Measurements from ENCODE around the gene RNF111.

RNF111 gene

GRCh38 chr15:59052915-59053407 lies 65.5 kb downstream of the RNF111 start:
- H3K4me1 ChIP-seq, result peaks cover 0 to 9% (median 0%) of the 10 kb centered on the region in 10 experiments; a peak in 1 of 20 replicates
- peaks cover 0 to 10% (median under 1%) of the 10 kb centered on the region in 11 experiments; a peak in 3 of 22 replicates for H3K9me3 ChIP-seq (replicated peaks in 1 of 11)
- H3K36me3 ChIP-seq, result peaks cover 77 to 92% (median 88%) of the 10 kb centered on the region in 11 experiments
- H3K9ac ChIP-seq, result no peak overlapping the region
- peaks cover 0 to 97% (median 17%) of the 10 kb centered on the region in 11 experiments; a peak in 12 of 22 replicates for H4K20me1 ChIP-seq
- H3K4me2 ChIP-seq, result no peak overlapping the region
- no peak overlapping the region for H3K4me3 ChIP-seq
- no peak for TF ChIP-seq Cebpa-rat (IDR thresholded peaks at IDR 0.05)
- H3K27ac ChIP-seq, result no peak overlapping the region
- no peaks in the 10 kb centered on the region for H3K27me3 ChIP-seq

- H3K4me1 ChIP-seq, result peaks cover 0 to 9% (median 0%) of the 10 kb centered on the region in 10 experiments; a peak in 1 of 20 replicates
- H3K4me2 ChIP-seq, result no peak overlapping the region
- TF ChIP-seq Cebpa-rat (IDR thresholded peaks at IDR 0.05), result no peak
- peaks cover 77 to 92% (median 89%) of the 10 kb centered on the region in 11 experiments for H3K36me3 ChIP-seq
- H3K27ac ChIP-seq, result no peak overlapping the region
- no peak overlapping the region for H3K4me3 ChIP-seq
- 0 out of 22 replicates have a peak, but pooled peaks cover 0 to 5% (median 0%) of the 10 kb centered on the region in 11 experiments for H3K9me3 ChIP-seq (replicated peaks in 1 of 11)
- no peak overlapping the region for H3K9ac ChIP-seq
- H3K27me3 ChIP-seq, result no peaks in the 10 kb centered on the region
- H4K20me1 ChIP-seq, result peaks cover 0 to 97% (median 16%) of the 10 kb centered on the region in 11 experiments; a peak in 12 of 22 replicates
These were observed 66.0 kb downstream of the RNF111 start for GRCh38 chr15:59053482-59053881.

GRCh38 chr15:59059076-59059597 lies 71.7 kb downstream of the RNF111 start:
- Histone ChIP-seq H3K36me3 (peaks cover 98 to 100% (median 100%) of the 10 kb centered on the region in 11 experiments), H3K27me3 (no peaks in the 10 kb centered on the region), H3K9ac (no peak overlapping the region), H3K9me3 (replicated peaks in 1 of 11) (no peaks in the 10 kb centered on the region), H3K4me3 (no peak overlapping the region), H3K4me1 (peaks cover 0 to 15% (median 2%) of the 10 kb centered on the region in 10 experiments; a peak in 5 of 20 replicates), H4K20me1 (peaks cover 0 to 93% (median 0%) of the 10 kb centered on the region in 11 experiments; a peak in 7 of 22 replicates), H3K4me2 (no peak overlapping the region), H3K27ac (no peak overlapping the region)
- TF ChIP-seq Cebpa-rat (IDR thresholded peaks at IDR 0.05), result no peak

- Histone ChIP-seq H4K20me1 (peaks cover 0 to 86% (median 0%) of the 10 kb centered on the region in 11 experiments; a peak in 7 of 22 replicates), H3K4me1 (peaks cover 0 to 15% (median 2%) of the 10 kb centered on the region in 10 experiments; a peak in 5 of 20 replicates), H3K36me3 (peaks cover 98 to 100% (median 100%) of the 10 kb centered on the region in 11 experiments), H3K9me3 (replicated peaks in 1 of 11) (no peaks in the 10 kb centered on the region), H3K9ac (no peak overlapping the region), H3K27me3 (no peaks in the 10 kb centered on the region), H3K4me3 (no peak overlapping the region), H3K27ac (no peak overlapping the region), H3K4me2 (no peak overlapping the region)
- no peak for TF ChIP-seq Cebpa-rat (IDR thresholded peaks at IDR 0.05)
These were observed 72.9 kb downstream of the RNF111 start for GRCh38 chr15:59060348-59060747.

GRCh38 chr15:59063042-59063441 lies 75.6 kb downstream of the RNF111 start:
- H3K9ac ChIP-seq, result no peak overlapping the region
- peaks cover 0 to 70% (median 0%) of the 10 kb centered on the region in 11 experiments; a peak in 6 of 22 replicates for H4K20me1 ChIP-seq
- no peak overlapping the region for H3K4me3 ChIP-seq
- H3K27me3 ChIP-seq, result no peaks in the 10 kb centered on the region
- peak overlapping the region in 5 of 11 experiments; percentile 26 to 40 (median 33); a peak in 5 of 22 replicates for H3K27ac ChIP-seq
- H3K4me1 ChIP-seq, result peaks cover 0 to 15% (median 2%) of the 10 kb centered on the region in 10 experiments; a peak in 5 of 20 replicates
- H3K4me2 ChIP-seq, result peak overlapping the region in 2 of 11 experiments; percentile 4 to 8; a peak in 2 of 22 replicates
- no peak for TF ChIP-seq Cebpa-rat (IDR thresholded peaks at IDR 0.05)
- no peaks in the 10 kb centered on the region for H3K9me3 ChIP-seq (replicated peaks in 1 of 11)
- H3K36me3 ChIP-seq, result peaks cover 98 to 100% (median 100%) of the 10 kb centered on the region in 11 experiments

GRCh38 chr15:59069430-59069829 lies 82.0 kb downstream of the RNF111 start:
- H3K4me2 ChIP-seq, result no peak overlapping the region
- no peaks in the 10 kb centered on the region for H3K4me1 ChIP-seq
- no peak overlapping the region for H3K4me3 ChIP-seq
- H3K9ac ChIP-seq, result no peak overlapping the region
- peaks cover 0 to 14% (median 0%) of the 10 kb centered on the region in 11 experiments; a peak in 4 of 22 replicates for H4K20me1 ChIP-seq
- no peak overlapping the region for H3K27ac ChIP-seq
- TF ChIP-seq Cebpa-rat (IDR thresholded peaks at IDR 0.05), result no peak
- H3K27me3 ChIP-seq, result no peaks in the 10 kb centered on the region
- H3K36me3 ChIP-seq, result peaks cover 94 to 99% (median 98%) of the 10 kb centered on the region in 11 experiments
- peaks cover 7 to 41% (median 38%) of the 10 kb centered on the region in 11 experiments; a peak in 21 of 22 replicates for H3K9me3 ChIP-seq (replicated peaks in 1 of 11)

- H3K9me3 ChIP-seq (replicated peaks in 1 of 11), result peaks cover 7 to 44% (median 38%) of the 10 kb centered on the region in 11 experiments; a peak in 21 of 22 replicates
- peaks cover 83 to 99% (median 94%) of the 10 kb centered on the region in 11 experiments for H3K36me3 ChIP-seq
- no peak overlapping the region for H3K4me3 ChIP-seq
- no peak overlapping the region for H3K4me2 ChIP-seq
- H3K27me3 ChIP-seq, result no peaks in the 10 kb centered on the region
- H3K9ac ChIP-seq, result no peak overlapping the region
- no peak for TF ChIP-seq Cebpa-rat (IDR thresholded peaks at IDR 0.05)
- H3K27ac ChIP-seq, result no peak overlapping the region
- H4K20me1 ChIP-seq, result peaks cover 0 to 24% (median 0%) of the 10 kb centered on the region in 11 experiments; a peak in 4 of 22 replicates
- no peaks in the 10 kb centered on the region for H3K4me1 ChIP-seq
These were observed 87.1 kb downstream of the RNF111 start for GRCh38 chr15:59074607-59075006.

- no peak overlapping the region for H3K4me3 ChIP-seq
- TF ChIP-seq Cebpa-rat (IDR thresholded peaks at IDR 0.05), result no peak
- H3K27ac ChIP-seq, result no peak overlapping the region
- H3K36me3 ChIP-seq, result peaks cover 72 to 100% (median 96%) of the 10 kb centered on the region in 11 experiments
- H3K27me3 ChIP-seq, result no peaks in the 10 kb centered on the region
- no peaks in the 10 kb centered on the region for H3K9me3 ChIP-seq (replicated peaks in 1 of 11)
- H3K9ac ChIP-seq, result no peak overlapping the region
- H3K4me1 ChIP-seq, result no peaks in the 10 kb centered on the region
- H4K20me1 ChIP-seq, result peaks cover 0 to 63% (median 0%) of the 10 kb centered on the region in 11 experiments; a peak in 7 of 22 replicates
- H3K4me2 ChIP-seq, result no peak overlapping the region
These were observed 100.3 kb downstream of the RNF111 start for GRCh38 chr15:59087731-59088130.

GRCh38 chr15:59094077-59094476 lies 106.6 kb downstream of the RNF111 start:
- H3K27me3 ChIP-seq, result no peaks in the 10 kb centered on the region
- H3K4me1 ChIP-seq, result no peaks in the 10 kb centered on the region
- no peak overlapping the region for H3K4me2 ChIP-seq
- no peak for TF ChIP-seq Cebpa-rat (IDR thresholded peaks at IDR 0.05)
- no peak overlapping the region for H3K4me3 ChIP-seq
- H3K9me3 ChIP-seq (replicated peaks in 1 of 11), result no peaks in the 10 kb centered on the region
- H3K9ac ChIP-seq, result no peak overlapping the region
- H3K27ac ChIP-seq, result no peak overlapping the region
- H4K20me1 ChIP-seq, result peaks cover 0 to 36% (median 0%) of the 10 kb centered on the region in 11 experiments; a peak in 6 of 22 replicates
- H3K36me3 ChIP-seq, result peaks cover 85 to 100% (median 96%) of the 10 kb centered on the region in 11 experiments

All from BLaER1 treated with 17β-estradiol and CSF1 and Interleukin-3, amounts not matched to agents 10 nM and 100 nM (cell line).